ENCODE data around the gene PTPRM.
A peak's percentile ranks its signal among the peaks of the same experiment; 100 is the strongest.

Gene PTPRM

GRCh38 chr18:8424481-8424880 is 857.4 kb downstream of the PTPRM start:
- H3K27me3 ChIP-seq (ENCODE audit: insufficient read depth, low read depth), result no peaks in the 10 kb centered on the region
- no peak overlapping the region for H3K4me2 ChIP-seq
- no peaks in the 10 kb centered on the region for H3K4me1 ChIP-seq (ENCODE audit: low read depth, poor library complexity, severe bottlenecking)
- H3K4me3 ChIP-seq (IDR thresholded peaks at IDR 0.05; ENCODE audit: insufficient read depth, low read depth, low read length), result no peak overlapping the region
- no peak overlapping the region for H3K27ac ChIP-seq
- no peak overlapping the region for H2AFZ ChIP-seq (ENCODE audit: low read depth)
- no peaks in the 10 kb centered on the region for H3K79me2 ChIP-seq (ENCODE audit: insufficient read depth, low read depth)
- no peak for TF ChIP-seq CTCF (conservative IDR thresholded peaks at IDR 0.05; ENCODE audit: low read depth, low read length)
- no peaks in the 10 kb centered on the region for H4K20me1 ChIP-seq (ENCODE audit: insufficient read depth)
- no peak overlapping the region for H3K9ac ChIP-seq
- H3K36me3 ChIP-seq (ENCODE audit: insufficient read depth), result no peaks in the 10 kb centered on the region

DNA sequence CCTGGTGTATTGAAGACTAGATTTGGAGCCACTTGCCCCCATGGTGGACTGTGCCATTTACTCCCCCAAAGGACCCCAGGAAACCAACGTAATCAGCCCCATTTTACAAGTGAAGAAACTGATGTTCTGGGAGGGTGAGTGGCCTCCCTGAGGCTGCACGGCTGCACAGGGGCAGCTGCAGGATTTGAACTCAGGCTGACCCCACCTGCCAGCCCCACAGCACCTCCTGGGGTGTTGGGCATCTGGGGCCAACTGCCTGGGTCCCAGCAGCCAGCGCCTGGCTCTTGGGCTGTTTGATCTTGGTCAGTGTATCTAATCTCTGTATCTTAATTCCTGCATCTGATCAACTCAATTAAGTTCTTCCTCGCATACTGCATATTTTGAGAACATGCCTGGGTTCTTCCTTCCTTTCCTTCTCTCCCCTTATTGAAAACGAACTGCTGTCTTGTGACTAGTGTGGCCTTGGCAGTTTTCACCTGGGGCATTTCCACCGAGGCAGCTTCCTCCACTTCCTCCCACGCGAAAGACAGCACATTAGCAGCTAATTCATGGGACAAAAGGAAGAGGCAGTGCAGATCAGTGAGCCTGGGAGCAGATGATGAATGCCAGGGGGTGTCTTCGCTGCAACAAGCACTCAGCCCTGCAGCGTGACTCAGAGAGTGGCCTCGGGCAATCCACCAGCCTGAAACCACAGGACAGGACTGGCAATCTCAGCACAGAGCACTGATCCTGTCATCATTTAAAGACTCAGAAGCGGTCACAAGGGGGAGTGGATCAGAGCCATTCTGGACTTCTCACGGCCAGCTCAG is 858.0 kb downstream of the PTPRM start:
- H2AFZ ChIP-seq (ENCODE audit: low read depth), result no peak overlapping the region
- H3K79me2 ChIP-seq (ENCODE audit: insufficient read depth, low read depth), result no peaks in the 10 kb centered on the region
- H3K27me3 ChIP-seq (ENCODE audit: insufficient read depth, low read depth), result no peaks in the 10 kb centered on the region
- no peaks in the 10 kb centered on the region for H3K4me1 ChIP-seq (ENCODE audit: low read depth, poor library complexity, severe bottlenecking)
- H3K27ac ChIP-seq, result no peak overlapping the region
- H3K4me2 ChIP-seq, result no peak overlapping the region
- no peaks in the 10 kb centered on the region for H4K20me1 ChIP-seq (ENCODE audit: insufficient read depth)
- H3K36me3 ChIP-seq (ENCODE audit: insufficient read depth), result no peaks in the 10 kb centered on the region
- TF ChIP-seq CTCF (conservative IDR thresholded peaks at IDR 0.05; ENCODE audit: low read depth, low read length), result no peak
- H3K4me3 ChIP-seq (IDR thresholded peaks at IDR 0.05; ENCODE audit: insufficient read depth, low read depth, low read length), result no peak overlapping the region
- H3K9ac ChIP-seq, result no peak overlapping the region

- Histone ChIP-seq H3K79me2 (ENCODE audit: insufficient read depth, low read depth) (no peaks in the 10 kb centered on the region), H2AFZ (ENCODE audit: low read depth) (no peak overlapping the region), H3K4me1 (ENCODE audit: low read depth, poor library complexity, severe bottlenecking) (no peaks in the 10 kb centered on the region)
These were observed 859.3 kb downstream of the PTPRM start for GRCh38 chr18:8426401-8426800.

DNA sequence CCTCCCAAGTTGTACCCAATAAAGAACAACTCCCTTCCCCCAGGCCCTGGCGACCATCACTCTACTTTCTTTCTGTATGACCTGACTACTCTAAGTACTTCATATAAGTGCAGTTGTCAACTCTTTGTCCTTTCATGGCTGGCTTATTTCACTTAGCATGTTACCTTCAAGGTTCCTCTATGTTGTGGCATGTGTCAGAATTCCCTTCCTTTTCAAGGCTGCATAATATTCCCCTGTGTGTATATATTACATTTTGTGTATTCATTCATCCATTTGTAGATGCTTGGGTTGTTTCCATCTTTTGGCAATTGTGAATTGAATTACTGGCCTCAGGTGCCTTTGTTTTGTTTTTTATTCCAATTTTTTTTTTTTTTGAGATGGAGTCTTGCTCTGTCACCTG is 860.2 kb downstream of the PTPRM start:
- H3K36me3 ChIP-seq (ENCODE audit: insufficient read depth), result no peaks in the 10 kb centered on the region
- H3K27ac ChIP-seq, result no peak overlapping the region
- no peaks in the 10 kb centered on the region for H3K79me2 ChIP-seq (ENCODE audit: insufficient read depth, low read depth)
- H3K27me3 ChIP-seq (ENCODE audit: insufficient read depth, low read depth), result no peaks in the 10 kb centered on the region
- no peak overlapping the region for H3K4me3 ChIP-seq (IDR thresholded peaks at IDR 0.05; ENCODE audit: insufficient read depth, low read depth, low read length)
- H3K9ac ChIP-seq, result no peak overlapping the region
- H4K20me1 ChIP-seq (ENCODE audit: insufficient read depth), result no peaks in the 10 kb centered on the region
- H2AFZ ChIP-seq (ENCODE audit: low read depth), result no peak overlapping the region
- no peak overlapping the region for H3K4me2 ChIP-seq
- H3K4me1 ChIP-seq (ENCODE audit: low read depth, poor library complexity, severe bottlenecking), result no peaks in the 10 kb centered on the region
- TF ChIP-seq CTCF (conservative IDR thresholded peaks at IDR 0.05; ENCODE audit: low read depth, low read length), result no peak

More at GRCh38 chr18:8426401-8426800, 859.3 kb downstream of the PTPRM start:
- Histone ChIP-seq H4K20me1 (ENCODE audit: insufficient read depth) (no peaks in the 10 kb centered on the region), H3K4me2 (no peak overlapping the region), H3K27ac (no peak overlapping the region), H3K36me3 (ENCODE audit: insufficient read depth) (no peaks in the 10 kb centered on the region), H3K9ac (no peak overlapping the region), H3K4me3 (IDR thresholded peaks at IDR 0.05; ENCODE audit: insufficient read depth, low read depth, low read length) (no peak overlapping the region), H3K27me3 (ENCODE audit: insufficient read depth, low read depth) (no peaks in the 10 kb centered on the region)
- TF ChIP-seq CTCF (conservative IDR thresholded peaks at IDR 0.05; ENCODE audit: low read depth, low read length), result 0 out of 2 replicates have a peak, but pooled peaks have one; percentile 19

Data from KMS-11 (cell line).